HepG2 (cell line): ENCODE measurements around the gene SNAI1. TPM values are rescaled to one million over a fixed set of nuclear protein-coding genes. Genes with fewer than 3 reads are reported as not detected.

Experiments used
- ADNP ChIP-seq: sonication (generic); formaldehyde crosslinking; IDR thresholded peaks from 2 replicates; pipeline ENCODE4 v1.4.0; 2020; ENCODE audit warnings: missing genetic modification reagents
- BORCS8-MEF2B ChIP-seq: sonication (generic); formaldehyde crosslinking; IDR thresholded peaks from 2 replicates; pipeline ENCODE4 v1.8.0; 2022; ENCODE audit warnings: mild to moderate bottlenecking, missing genetic modification reagents
- BRCA1 ChIP-seq: sonication (generic); formaldehyde crosslinking; IDR thresholded peaks from 2 replicates; pipeline ENCODE4 v1.4.0; 2020; ENCODE audit warnings: missing genetic modification reagents
- CBX5 ChIP-seq: sonication (generic); formaldehyde crosslinking; IDR thresholded peaks from 2 replicates; pipeline ENCODE4 v1.4.0; 2020; ENCODE audit warnings: missing genetic modification reagents, borderline replicate concordance
- EZH2 ChIP-seq: conservative IDR thresholded peaks from 2 replicates; pipeline ENCODE4 v1.6.1; 2012; ENCODE audit warnings: mild to moderate bottlenecking, low read depth, low read length, moderate library complexity
- KMT2A ChIP-seq: sonication (generic); formaldehyde crosslinking; IDR thresholded peaks from 2 replicates; pipeline ENCODE4 v1.4.0; 2020; ENCODE audit warnings: missing genetic modification reagents
- MED1 ChIP-seq: sonication (generic); formaldehyde crosslinking; IDR thresholded peaks from 2 replicates; pipeline ENCODE4 v1.4.0; 2020; ENCODE audit warnings: missing genetic modification reagents
- MXI1 ChIP-seq: IDR thresholded peaks from 3 replicates; pipeline ENCODE4 v1.6.1; 2012; ENCODE audit warnings: low read depth, low read length, inconsistent platforms, borderline replicate concordance
- NCOA2 ChIP-seq: sonication (generic); formaldehyde crosslinking; IDR thresholded peaks from 2 replicates; pipeline ENCODE4 v1.8.0; 2022; ENCODE audit warnings: inconsistent platforms
- PTBP1 ChIP-seq: fragments of 200-400 bp; formaldehyde crosslinking; IDR thresholded peaks from 2 replicates; pipeline ENCODE4 v1.6.1; 2018; ENCODE audit warnings: low read length, low read depth; ENCODE audit not compliant: poor library complexity, severe bottlenecking
- RARA ChIP-seq: IDR thresholded peaks from 2 replicates; pipeline ENCODE4 v1.6.1; 2016; ENCODE audit warnings: missing genetic modification reagents, missing compliant biosample characterization
- RFXAP ChIP-seq: sonication (generic); formaldehyde crosslinking; IDR thresholded peaks from 2 replicates; pipeline ENCODE4 v1.4.0; 2020; ENCODE audit warnings: missing genetic modification reagents, borderline replicate concordance
- ZNF124 ChIP-seq: sonication (generic); formaldehyde crosslinking; IDR thresholded peaks from 2 replicates; pipeline ENCODE4 v1.4.0; 2020; ENCODE audit warnings: missing genetic modification reagents
- ZNF432 ChIP-seq: sonication (generic); formaldehyde crosslinking; IDR thresholded peaks from 2 replicates; pipeline ENCODE4 v1.5.0; 2020; ENCODE audit warnings: missing genetic modification reagents, mild to moderate bottlenecking, borderline replicate concordance
- ZNF891 ChIP-seq: sonication (generic); formaldehyde crosslinking; IDR thresholded peaks from 2 replicates; pipeline ENCODE4 v1.5.0; 2020; ENCODE audit warnings: mild to moderate bottlenecking, missing genetic modification reagents
- polyA plus RNA-seq, 8 experiments: library from polyadenylated mRNA; depleted of rRNA in 3 of 8; stranded (reverse) in 7 of 8; unstranded in 1 of 8; fragments of >200 nt; fragmentation: Illumina TruSeq in 4 of 8; extraction: Trizol in 4 of 8; gene quantifications; 2 replicates each; pipeline versions ENCODE4 v1.2.1 to v1.2.3, GENCODE V29; 2011 to 2016; ENCODE audit warnings: low read depth in 4 of 8, missing spikeins in 1 of 8, mixed read lengths in 1 of 8; ENCODE audit not compliant: insufficient read depth in 1 of 8
- total RNA-seq, 5 experiments: library from RNA; depleted of rRNA; stranded (reverse); fragments of >200 nt; fragmentation: Illumina TruSeq; extraction: Trizol; gene quantifications; 2 replicates each; pipeline ENCODE4 v1.2.3, GENCODE V29; 2016; ENCODE audit warnings: low read depth in 1 of 5
- TF ChIP-seq, protein P1 (sequence below): sonication (generic); formaldehyde crosslinking; IDR thresholded peaks from 2 replicates; pipeline ENCODE4 v1.4.0; 2020; ENCODE audit warnings: missing genetic modification reagents, low read depth, mild to moderate bottlenecking, borderline replicate concordance
- TF ChIP-seq, protein P2 (sequence below): sonication (generic); formaldehyde crosslinking; conservative IDR thresholded peaks from 2 replicates; pipeline ENCODE4 v1.4.0; 2020; ENCODE audit warnings: missing genetic modification reagents
- TF ChIP-seq, protein P3 (sequence below): sonication (generic); formaldehyde crosslinking; IDR thresholded peaks from 2 replicates; pipeline ENCODE4 v1.9.0; 2021; ENCODE audit warnings: missing genetic modification reagents, mild to moderate bottlenecking, borderline replicate concordance
- TF ChIP-seq, protein P4 (sequence below): sonication (generic); formaldehyde crosslinking; IDR thresholded peaks from 2 replicates; pipeline ENCODE4 v1.5.0; 2020; ENCODE audit warnings: mild to moderate bottlenecking, missing genetic modification reagents
- TF ChIP-seq, protein P5 (sequence below), 2 experiments: sonication (generic) in 1 of 2; formaldehyde crosslinking in 1 of 2; IDR thresholded peaks; 2 replicates each; pipeline versions ENCODE4 v1.4.0 to v1.6.1; 2018 to 2020; ENCODE audit warnings: missing genetic modification reagents in 2 of 2, borderline replicate concordance in 1 of 2, low read depth in 1 of 2, mild to moderate bottlenecking in 1 of 2, missing biosample characterization in 1 of 2

SNAI1 gene
- total and polyA plus RNA-seq, 2 of the 13 experiments (the other 11 are each of a cell fraction or from before 2014, with no cell fraction given) = 1.3 to 1.4 TPM

DNA sequence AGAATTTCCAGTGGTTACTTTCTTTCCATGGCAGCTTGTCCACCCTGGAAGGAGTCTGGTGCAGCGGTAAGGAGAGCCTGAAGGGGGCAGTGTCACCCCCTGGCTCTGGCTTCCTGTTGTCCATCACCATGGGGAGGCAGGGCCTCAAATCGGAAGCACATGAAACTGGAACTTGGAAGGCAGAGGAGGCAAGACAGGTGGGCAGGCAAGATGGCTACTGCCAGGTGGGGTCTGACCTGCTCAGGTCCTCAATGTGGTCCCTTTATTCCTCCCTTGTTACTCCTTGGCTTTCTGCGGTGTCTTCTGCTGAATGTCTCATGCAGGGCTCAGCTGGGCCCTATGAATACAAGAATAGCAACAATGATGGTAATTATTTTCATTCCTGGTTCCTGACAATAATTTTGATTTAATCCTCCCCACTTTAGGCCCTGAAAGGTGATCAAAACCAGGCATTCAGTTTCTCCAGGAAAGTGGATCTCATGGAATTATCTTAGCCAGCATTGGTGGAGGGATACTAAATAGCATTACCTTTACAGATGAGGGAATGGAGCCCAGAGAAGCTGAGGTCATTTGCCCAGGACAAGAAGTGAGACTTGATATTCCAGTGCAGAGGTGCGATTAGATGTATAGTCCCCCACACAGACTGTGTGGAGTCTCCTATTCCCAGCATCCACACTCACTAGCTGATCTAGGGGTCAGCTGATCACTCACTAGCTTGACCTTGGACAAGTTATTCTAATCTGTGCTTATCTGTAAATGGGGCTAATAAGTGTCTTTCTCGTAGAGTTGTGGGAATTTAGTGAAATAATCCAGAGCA is 17.6 kb upstream of the SNAI1 start (continued):
- TF ChIP-seq, protein P1, sequence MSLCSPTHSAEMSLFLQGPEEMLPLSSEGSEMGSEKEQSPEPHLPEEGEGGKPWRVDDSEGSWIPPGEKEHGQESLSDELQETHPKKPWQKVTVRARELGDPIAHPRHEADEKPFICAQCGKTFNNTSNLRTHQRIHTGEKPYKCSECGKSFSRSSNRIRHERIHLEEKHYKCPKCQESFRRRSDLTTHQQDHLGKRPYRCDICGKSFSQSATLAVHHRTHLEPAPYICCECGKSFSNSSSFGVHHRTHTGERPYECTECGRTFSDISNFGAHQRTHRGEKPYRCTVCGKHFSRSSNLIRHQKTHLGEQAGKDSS = 0 out of 2 replicates have a peak, but pooled peaks have one; percentile 47
- no peak for TF ChIP-seq PTBP1
- TF ChIP-seq ADNP (CRISPR knock-in tag) = 0 out of 2 replicates have a peak, but pooled peaks have one; percentile 33
- TF ChIP-seq ZNF432 (CRISPR knock-in tag) = no peak
- TF ChIP-seq BRCA1 = peak; percentile 55; the same call in 1 of the 2 replicates
- no peak for TF ChIP-seq EZH2
- TF ChIP-seq, protein P2, sequence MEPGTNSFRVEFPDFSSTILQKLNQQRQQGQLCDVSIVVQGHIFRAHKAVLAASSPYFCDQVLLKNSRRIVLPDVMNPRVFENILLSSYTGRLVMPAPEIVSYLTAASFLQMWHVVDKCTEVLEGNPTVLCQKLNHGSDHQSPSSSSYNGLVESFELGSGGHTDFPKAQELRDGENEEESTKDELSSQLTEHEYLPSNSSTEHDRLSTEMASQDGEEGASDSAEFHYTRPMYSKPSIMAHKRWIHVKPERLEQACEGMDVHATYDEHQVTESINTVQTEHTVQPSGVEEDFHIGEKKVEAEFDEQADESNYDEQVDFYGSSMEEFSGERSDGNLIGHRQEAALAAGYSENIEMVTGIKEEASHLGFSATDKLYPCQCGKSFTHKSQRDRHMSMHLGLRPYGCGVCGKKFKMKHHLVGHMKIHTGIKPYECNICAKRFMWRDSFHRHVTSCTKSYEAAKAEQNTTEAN (CRISPR knock-in tag) = no peak
- peak; percentile 42; the same call in 1 of the 2 replicates for TF ChIP-seq BORCS8-MEF2B (CRISPR knock-in tag)
- 0 out of 2 replicates have a peak, but pooled peaks have one; percentile 42 for TF ChIP-seq ZNF891 (CRISPR knock-in tag)
- TF ChIP-seq KMT2A (CRISPR knock-in tag) = peak; percentile 40; the same call in 1 of the 2 replicates
- TF ChIP-seq, protein P3, sequence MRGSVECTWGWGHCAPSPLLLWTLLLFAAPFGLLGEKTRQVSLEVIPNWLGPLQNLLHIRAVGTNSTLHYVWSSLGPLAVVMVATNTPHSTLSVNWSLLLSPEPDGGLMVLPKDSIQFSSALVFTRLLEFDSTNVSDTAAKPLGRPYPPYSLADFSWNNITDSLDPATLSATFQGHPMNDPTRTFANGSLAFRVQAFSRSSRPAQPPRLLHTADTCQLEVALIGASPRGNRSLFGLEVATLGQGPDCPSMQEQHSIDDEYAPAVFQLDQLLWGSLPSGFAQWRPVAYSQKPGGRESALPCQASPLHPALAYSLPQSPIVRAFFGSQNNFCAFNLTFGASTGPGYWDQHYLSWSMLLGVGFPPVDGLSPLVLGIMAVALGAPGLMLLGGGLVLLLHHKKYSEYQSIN (CRISPR knock-in tag) = no peak
- TF ChIP-seq ZNF124 (CRISPR knock-in tag) = no peak
- TF ChIP-seq NCOA2 (CRISPR knock-in tag) = 0 out of 2 replicates have a peak, but pooled peaks have one; percentile 30
- peak; percentile 42; the same call in 1 of the 2 replicates for TF ChIP-seq MED1
- TF ChIP-seq RARA (CRISPR knock-in tag) = 0 out of 2 replicates have a peak, but pooled peaks have one; percentile 7
- no peak; the same call in 1 of the 2 replicates for TF ChIP-seq RFXAP (CRISPR knock-in tag)
- 0 out of 3 replicates have a peak, but pooled peaks have one; percentile 14 for TF ChIP-seq MXI1
- peak; percentile 82; the same call in 1 of the 2 replicates for TF ChIP-seq CBX5 (CRISPR knock-in tag)
- TF ChIP-seq, protein P4, sequence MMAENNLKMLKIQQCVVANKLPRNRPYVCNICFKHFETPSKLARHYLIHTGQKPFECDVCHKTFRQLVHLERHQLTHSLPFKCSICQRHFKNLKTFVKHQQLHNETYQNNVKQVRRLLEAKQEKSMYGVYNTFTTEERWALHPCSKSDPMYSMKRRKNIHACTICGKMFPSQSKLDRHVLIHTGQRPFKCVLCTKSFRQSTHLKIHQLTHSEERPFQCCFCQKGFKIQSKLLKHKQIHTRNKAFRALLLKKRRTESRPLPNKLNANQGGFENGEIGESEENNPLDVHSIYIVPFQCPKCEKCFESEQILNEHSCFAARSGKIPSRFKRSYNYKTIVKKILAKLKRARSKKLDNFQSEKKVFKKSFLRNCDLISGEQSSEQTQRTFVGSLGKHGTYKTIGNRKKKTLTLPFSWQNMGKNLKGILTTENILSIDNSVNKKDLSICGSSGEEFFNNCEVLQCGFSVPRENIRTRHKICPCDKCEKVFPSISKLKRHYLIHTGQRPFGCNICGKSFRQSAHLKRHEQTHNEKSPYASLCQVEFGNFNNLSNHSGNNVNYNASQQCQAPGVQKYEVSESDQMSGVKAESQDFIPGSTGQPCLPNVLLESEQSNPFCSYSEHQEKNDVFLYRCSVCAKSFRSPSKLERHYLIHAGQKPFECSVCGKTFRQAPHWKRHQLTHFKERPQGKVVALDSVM (CRISPR knock-in tag) = peak; percentile 67; the same call in 1 of the 2 replicates
- TF ChIP-seq, protein P5, sequence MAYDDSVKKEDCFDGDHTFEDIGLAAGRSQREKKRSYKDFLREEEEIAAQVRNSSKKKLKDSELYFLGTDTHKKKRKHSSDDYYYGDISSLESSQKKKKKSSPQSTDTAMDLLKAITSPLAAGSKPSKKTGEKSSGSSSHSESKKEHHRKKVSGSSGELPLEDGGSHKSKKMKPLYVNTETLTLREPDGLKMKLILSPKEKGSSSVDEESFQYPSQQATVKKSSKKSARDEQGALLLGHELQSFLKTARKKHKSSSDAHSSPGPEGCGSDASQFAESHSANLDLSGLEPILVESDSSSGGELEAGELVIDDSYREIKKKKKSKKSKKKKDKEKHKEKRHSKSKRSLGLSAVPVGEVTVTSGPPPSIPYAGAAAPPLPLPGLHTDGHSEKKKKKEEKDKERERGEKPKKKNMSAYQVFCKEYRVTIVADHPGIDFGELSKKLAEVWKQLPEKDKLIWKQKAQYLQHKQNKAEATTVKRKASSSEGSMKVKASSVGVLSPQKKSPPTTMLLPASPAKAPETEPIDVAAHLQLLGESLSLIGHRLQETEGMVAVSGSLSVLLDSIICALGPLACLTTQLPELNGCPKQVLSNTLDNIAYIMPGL (CRISPR knock-in tag; IDR thresholded peaks at IDR 0.05; ENCODE audit: borderline replicate concordance in 1 of 2, low read depth in 1 of 2) = peak; percentile 45 to 57; a peak in 1 of 4 replicates
